ENCODE data around the gene DPP6. TPM values are rescaled to one million over a fixed set of nuclear protein-coding genes. Genes with fewer than 3 reads are reported as not detected.

Gene DPP6
- total RNA-seq, 1 donor from 2014 or later, result not detected

DNA sequence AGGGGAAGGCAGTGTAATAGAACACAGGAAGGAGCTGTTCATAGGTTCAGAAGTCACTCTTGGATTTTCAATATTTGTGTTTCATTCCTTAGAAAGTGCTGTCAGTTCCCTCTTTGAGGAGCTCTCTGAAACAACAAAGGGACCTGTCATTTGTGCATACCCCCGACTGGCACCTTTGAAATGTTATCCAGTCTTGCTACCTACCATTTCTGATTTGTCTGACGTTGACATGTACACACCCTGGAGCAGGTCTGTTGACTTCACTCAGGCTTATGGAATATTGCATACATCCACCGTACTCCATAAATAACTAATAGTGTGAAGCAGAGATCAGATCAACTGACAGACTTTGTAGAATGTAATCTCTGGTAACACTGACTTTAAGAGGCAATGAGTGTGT, 189.8 kb downstream of the DPP6 start:
- DNase-seq (ENCODE audit: low spot score), result no peak
- Mint-ChIP-seq H3K4me1 (ENCODE audit: low read depth) (no peaks in the 10 kb centered on the region), H3K9me3 (peaks cover 36% of the 10 kb centered on the region), H3K27ac (no peak overlapping the region), H3K36me3 (ENCODE audit: low read depth) (no peaks in the 10 kb centered on the region), H3K4me3 (ENCODE audit: low read depth) (no peak overlapping the region), H3K27me3 (ENCODE audit: low read depth) (no peaks in the 10 kb centered on the region)
- intact Hi-C loops (cut with micrococcal nuclease), result no loop called here

DNA sequence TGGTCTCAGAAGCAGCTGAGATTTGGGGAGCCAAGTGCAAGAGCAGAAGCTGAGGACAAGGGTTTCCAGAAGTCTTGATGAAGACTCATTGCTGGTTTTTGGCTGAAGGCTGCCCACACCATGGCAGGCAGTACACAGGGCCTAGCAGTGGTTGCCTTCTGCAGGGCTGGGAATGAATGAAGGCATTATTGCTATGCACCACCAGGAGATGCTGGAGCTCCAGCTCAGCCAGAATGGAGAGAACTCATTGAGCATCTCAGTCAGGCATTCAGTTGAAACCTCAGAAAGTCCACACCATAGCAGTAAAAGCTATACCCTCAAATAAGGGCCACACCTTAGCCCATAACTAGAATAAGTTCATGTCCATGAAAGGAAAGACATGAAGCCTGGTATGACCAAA, 190.5 kb downstream of the DPP6 start:
- Mint-ChIP-seq H3K36me3 (ENCODE audit: low read depth) (no peaks in the 10 kb centered on the region), H3K9me3 (peaks cover 32% of the 10 kb centered on the region), H3K4me1 (ENCODE audit: low read depth) (no peaks in the 10 kb centered on the region), H3K27me3 (ENCODE audit: low read depth) (no peaks in the 10 kb centered on the region), H3K27ac (no peak overlapping the region), H3K4me3 (ENCODE audit: low read depth) (no peak overlapping the region)
- intact Hi-C loops (cut with micrococcal nuclease), result no loop called here
- no peak for DNase-seq (ENCODE audit: low spot score)

DNA sequence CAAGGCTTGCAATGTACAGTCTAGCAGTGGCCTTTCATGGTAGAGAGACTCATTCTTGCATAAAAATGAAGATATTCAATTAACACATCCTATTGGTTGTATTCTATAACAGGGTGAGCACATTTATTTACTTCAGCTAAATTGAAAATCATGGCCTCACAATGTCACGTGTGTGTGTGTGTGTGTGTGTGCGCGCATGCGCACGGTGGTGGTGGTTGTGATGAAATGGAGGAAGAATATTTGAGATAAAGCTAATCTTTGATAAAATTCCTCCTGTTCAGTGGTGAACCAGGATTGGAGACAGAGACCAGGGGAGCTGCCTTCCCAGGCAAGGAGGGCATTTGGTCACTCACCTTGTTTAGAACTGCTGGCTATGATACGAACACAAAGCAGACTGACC, 199.8 kb downstream of the DPP6 start:
- Mint-ChIP-seq H3K9me3 (peaks cover 20% of the 10 kb centered on the region), H3K27ac (no peak overlapping the region), H3K27me3 (ENCODE audit: low read depth) (no peaks in the 10 kb centered on the region)

DNA sequence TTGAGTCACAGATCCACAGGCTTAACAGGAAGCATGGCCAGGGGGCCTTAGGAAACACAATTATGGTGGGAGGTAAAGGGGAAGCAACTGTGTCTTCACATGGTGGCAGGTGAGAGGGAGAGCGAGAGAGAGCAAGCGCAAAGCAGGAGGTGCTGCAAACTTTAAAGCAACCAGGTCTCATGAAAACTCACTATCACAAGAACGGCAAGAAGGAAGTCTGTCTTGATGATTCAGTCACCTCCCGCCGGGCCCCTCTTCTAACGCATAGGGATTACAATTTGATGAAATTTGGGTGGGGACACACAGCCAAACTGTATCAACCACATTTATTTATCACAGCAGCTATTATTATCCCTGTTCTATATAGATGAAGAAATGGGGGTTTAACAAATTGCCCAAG, 201.6 kb downstream of the DPP6 start:
- Mint-ChIP-seq H3K27me3 (ENCODE audit: low read depth) (no peaks in the 10 kb centered on the region), H3K9me3 (peaks cover 19% of the 10 kb centered on the region), H3K4me3 (ENCODE audit: low read depth) (no peak overlapping the region), H3K36me3 (ENCODE audit: low read depth) (no peaks in the 10 kb centered on the region), H3K4me1 (ENCODE audit: low read depth) (no peaks in the 10 kb centered on the region), H3K27ac (no peak overlapping the region)
- DNase-seq (ENCODE audit: low spot score), result no peak
- intact Hi-C loops (cut with micrococcal nuclease), result no loop called here

More for the DNA sequence above, 199.8 kb downstream of the DPP6 start:
- intact Hi-C loops (cut with micrococcal nuclease), result no loop called here
- Mint-ChIP-seq H3K4me1 (ENCODE audit: low read depth) (no peaks in the 10 kb centered on the region), H3K36me3 (ENCODE audit: low read depth) (no peaks in the 10 kb centered on the region), H3K4me3 (ENCODE audit: low read depth) (no peak overlapping the region)
- no peak for DNase-seq (ENCODE audit: low spot score)

DNA sequence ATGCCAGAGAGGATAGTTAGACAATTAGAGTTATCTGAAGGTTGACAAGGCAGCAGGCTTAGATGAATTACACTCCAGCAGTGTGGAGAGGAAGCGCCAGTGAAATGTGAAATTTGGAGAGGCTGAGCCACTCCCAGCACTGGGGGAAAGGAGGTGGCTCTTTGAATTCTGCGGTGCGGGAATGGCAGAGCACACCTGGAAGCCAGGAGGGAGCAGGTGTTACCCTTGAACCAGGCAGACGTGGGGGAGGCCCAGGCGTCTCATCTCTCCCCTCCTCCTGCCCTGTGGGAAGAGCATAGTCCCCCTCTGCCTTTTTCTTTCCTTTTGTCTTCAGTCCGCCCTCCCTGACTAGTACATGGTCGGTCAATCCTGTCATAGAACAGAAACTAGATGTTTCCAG, 203.1 kb downstream of the DPP6 start:
- no peak for DNase-seq (ENCODE audit: low spot score)
- Mint-ChIP-seq H3K27ac (no peak overlapping the region), H3K36me3 (ENCODE audit: low read depth) (no peaks in the 10 kb centered on the region), H3K4me1 (ENCODE audit: low read depth) (no peaks in the 10 kb centered on the region), H3K9me3 (peaks cover 20% of the 10 kb centered on the region), H3K4me3 (ENCODE audit: low read depth) (no peak overlapping the region), H3K27me3 (ENCODE audit: low read depth) (no peaks in the 10 kb centered on the region)
- intact Hi-C loops (cut with micrococcal nuclease), result no loop called here

DNA sequence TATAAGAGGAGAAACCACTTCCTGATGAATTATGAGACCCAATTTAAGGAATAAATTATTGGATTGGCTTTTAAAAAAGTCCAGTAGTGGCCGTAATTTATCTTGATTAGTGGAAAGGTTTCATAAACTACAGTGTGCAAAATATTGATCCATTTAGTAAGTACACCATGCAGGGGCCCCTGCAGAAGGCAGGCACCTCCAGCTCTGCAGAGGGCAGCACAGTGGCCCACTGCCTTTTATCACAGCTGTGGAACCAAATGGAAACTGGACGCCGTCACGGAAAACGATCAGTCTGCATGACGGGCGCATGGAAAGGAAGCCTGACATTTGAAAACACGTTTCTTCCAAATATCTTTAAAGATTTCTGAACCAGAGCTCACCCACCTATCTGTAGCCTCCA, 204.0 kb downstream of the DPP6 start:
- Mint-ChIP-seq H3K27ac (no peak overlapping the region), H3K27me3 (ENCODE audit: low read depth) (no peaks in the 10 kb centered on the region), H3K9me3 (peaks cover 12% of the 10 kb centered on the region), H3K36me3 (ENCODE audit: low read depth) (no peaks in the 10 kb centered on the region), H3K4me3 (ENCODE audit: low read depth) (no peak overlapping the region), H3K4me1 (ENCODE audit: low read depth) (no peaks in the 10 kb centered on the region)
- DNase-seq (ENCODE audit: low spot score), result no peak
- intact Hi-C loops (cut with micrococcal nuclease), result no loop called here

DNA sequence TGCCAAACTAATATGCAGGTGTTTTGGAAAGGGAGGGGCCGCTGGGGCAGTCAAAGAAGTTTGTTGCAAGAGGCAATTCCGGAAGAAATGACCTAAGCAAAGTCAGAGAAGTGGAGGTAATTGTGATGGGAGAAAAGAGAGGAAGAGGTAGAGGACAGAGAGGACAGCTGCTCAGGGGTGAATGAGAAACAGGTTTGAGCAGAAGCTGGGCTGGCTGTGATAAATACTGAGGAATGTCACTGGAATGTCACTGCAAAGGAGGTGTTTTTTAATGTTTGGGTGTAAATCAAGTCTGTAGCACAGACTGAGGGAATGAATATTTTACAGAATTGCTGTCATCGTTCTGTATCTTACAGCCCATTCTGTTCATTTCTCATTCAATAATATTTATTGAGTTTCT, 207.2 kb downstream of the DPP6 start:
- Mint-ChIP-seq H3K27ac (no peak overlapping the region), H3K9me3 (peaks cover 21% of the 10 kb centered on the region), H3K36me3 (ENCODE audit: low read depth) (no peaks in the 10 kb centered on the region), H3K4me1 (ENCODE audit: low read depth) (no peaks in the 10 kb centered on the region), H3K27me3 (ENCODE audit: low read depth) (no peaks in the 10 kb centered on the region), H3K4me3 (ENCODE audit: low read depth) (no peak overlapping the region)
- DNase-seq (ENCODE audit: low spot score), result no peak
- intact Hi-C loops (cut with micrococcal nuclease), result no loop called here

DNA sequence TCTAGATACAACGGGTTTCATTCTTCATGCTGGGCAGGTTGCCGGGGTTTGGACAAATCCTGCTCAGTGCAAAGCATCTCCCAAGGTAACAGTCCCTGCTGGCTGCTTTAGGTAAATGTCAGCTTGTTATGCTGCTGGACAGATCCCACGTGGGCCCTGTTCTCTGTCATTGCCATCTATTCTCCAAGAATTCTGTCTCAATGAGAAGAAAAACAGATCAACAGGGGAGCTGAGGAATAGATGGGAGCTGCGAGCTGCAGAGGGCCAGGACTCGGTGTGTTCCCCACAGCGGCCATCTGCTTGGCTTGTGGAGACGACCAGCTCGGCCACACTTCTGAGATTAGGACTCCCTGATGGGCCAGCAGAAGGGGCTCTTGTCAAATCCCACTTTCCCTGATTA, 235.2 kb downstream of the DPP6 start:
- Mint-ChIP-seq H3K9me3 (peaks cover 18% of the 10 kb centered on the region), H3K27ac (no peak overlapping the region), H3K27me3 (ENCODE audit: low read depth) (no peaks in the 10 kb centered on the region), H3K4me3 (ENCODE audit: low read depth) (no peak overlapping the region), H3K36me3 (ENCODE audit: low read depth) (no peaks in the 10 kb centered on the region), H3K4me1 (ENCODE audit: low read depth) (no peaks in the 10 kb centered on the region)
- intact Hi-C loops (cut with micrococcal nuclease), result no loop called here
- no peak for DNase-seq (ENCODE audit: low spot score)

DNA sequence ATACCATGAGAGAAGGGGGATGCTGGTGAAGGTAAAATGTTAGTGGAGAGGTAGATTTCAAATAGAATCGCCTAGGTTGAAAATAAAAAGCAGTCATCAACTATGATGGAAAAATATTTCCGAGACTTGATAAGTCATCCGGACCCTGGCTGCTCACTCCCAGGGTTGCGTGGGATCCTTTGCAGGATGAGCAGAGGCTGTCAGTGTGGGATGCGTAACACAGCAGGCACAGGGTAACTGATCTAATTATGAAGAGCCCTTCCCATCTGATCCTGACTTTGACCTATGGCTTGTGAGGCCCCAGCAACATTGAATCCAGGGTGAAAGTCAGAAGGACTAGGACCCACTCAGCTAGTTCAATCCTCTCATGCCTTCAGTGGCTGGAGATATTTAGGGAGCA, 236.9 kb downstream of the DPP6 start:
- no peak for DNase-seq (ENCODE audit: low spot score)
- Mint-ChIP-seq H3K4me3 (ENCODE audit: low read depth) (no peak overlapping the region), H3K9me3 (peaks cover 17% of the 10 kb centered on the region), H3K27ac (no peak overlapping the region), H3K4me1 (ENCODE audit: low read depth) (no peaks in the 10 kb centered on the region), H3K36me3 (ENCODE audit: low read depth) (no peaks in the 10 kb centered on the region), H3K27me3 (ENCODE audit: low read depth) (no peaks in the 10 kb centered on the region)
- intact Hi-C loops (cut with micrococcal nuclease), result no loop called here

DNA sequence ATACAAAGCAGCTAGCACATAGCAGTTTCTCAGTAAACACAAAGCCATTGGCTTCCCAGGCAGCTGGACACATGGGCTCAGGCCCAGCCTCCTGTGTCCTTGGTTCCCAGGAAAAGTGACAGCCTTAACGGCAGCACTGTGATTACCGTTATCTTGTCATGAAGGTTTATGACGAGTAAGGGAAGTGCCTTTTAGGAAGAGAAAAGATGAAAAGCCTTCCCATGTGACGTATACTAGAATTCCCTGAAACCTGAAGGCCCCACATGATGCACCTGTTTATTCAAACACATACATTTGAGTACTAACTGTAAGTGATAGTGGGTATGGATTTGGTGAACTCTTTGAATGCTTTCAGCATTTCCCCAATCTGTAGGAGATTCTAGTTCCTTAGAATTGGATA, 244.2 kb downstream of the DPP6 start:
- Mint-ChIP-seq H3K4me3 (ENCODE audit: low read depth) (no peak overlapping the region), H3K36me3 (ENCODE audit: low read depth) (no peaks in the 10 kb centered on the region), H3K27ac (no peak overlapping the region), H3K9me3 (peaks cover 16% of the 10 kb centered on the region), H3K4me1 (ENCODE audit: low read depth) (no peaks in the 10 kb centered on the region), H3K27me3 (ENCODE audit: low read depth) (no peaks in the 10 kb centered on the region)
- DNase-seq (ENCODE audit: low spot score), result no peak
- intact Hi-C loops (cut with micrococcal nuclease), result no loop called here

DNA sequence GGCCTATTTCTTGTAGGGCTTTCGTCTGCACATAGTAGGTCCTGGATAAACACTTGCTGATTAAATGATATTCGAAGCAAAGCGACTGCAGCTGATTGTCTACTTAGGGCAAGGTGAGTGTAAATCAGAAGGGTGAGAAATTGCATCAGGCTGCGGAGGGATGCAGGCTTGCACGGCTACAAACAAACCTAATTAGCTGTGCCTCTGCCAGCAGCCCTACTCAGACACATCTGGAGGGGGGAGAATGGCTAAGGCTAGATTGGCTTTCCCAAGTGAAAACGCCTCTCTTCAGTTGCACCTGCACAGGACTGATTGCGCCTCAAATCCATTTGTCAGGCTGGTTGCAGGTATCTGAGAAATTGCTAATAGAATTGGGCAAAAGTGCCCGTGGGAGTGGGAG, 247.5 kb downstream of the DPP6 start:
- intact Hi-C loops (cut with micrococcal nuclease), result no loop called here
- no peak for DNase-seq (ENCODE audit: low spot score)
- H3K4me3 Mint-ChIP-seq (ENCODE audit: low read depth), result no peak overlapping the region

DNA sequence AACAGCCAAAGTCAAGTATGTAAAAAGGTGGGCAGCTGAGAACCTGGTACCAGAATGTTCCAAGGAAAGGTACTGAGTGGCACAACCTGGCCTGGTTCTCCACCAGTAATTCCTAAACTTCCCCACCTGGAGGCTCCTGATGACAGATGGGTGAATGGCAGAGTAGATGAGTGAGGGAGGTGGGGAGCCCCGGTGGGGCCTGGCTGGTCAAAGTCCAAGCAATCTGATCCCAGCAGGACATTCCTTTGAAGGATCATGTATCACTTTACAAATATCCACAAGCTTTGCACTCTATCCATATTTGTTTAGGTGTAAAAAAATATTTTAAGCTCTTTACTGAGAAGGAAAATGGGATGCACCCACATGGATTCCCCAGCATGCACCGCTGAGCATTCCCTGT, 250.2 kb downstream of the DPP6 start:
- Mint-ChIP-seq H3K36me3 (ENCODE audit: low read depth) (no peaks in the 10 kb centered on the region), H3K9me3 (peaks cover 15% of the 10 kb centered on the region), H3K4me1 (ENCODE audit: low read depth) (no peaks in the 10 kb centered on the region), H3K27ac (no peak overlapping the region), H3K4me3 (ENCODE audit: low read depth) (no peak overlapping the region), H3K27me3 (ENCODE audit: low read depth) (no peaks in the 10 kb centered on the region)
- intact Hi-C loops (cut with micrococcal nuclease), result no loop called here
- DNase-seq (ENCODE audit: low spot score), result no peak

More for the DNA sequence above, 247.5 kb downstream of the DPP6 start:
- H3K36me3 Mint-ChIP-seq (ENCODE audit: low read depth), result no peaks in the 10 kb centered on the region
- no peak overlapping the region for H3K27ac Mint-ChIP-seq
- no peaks in the 10 kb centered on the region for H3K4me1 Mint-ChIP-seq (ENCODE audit: low read depth)
- H3K27me3 Mint-ChIP-seq (ENCODE audit: low read depth), result no peaks in the 10 kb centered on the region
- peaks cover 16% of the 10 kb centered on the region for H3K9me3 Mint-ChIP-seq

DNA sequence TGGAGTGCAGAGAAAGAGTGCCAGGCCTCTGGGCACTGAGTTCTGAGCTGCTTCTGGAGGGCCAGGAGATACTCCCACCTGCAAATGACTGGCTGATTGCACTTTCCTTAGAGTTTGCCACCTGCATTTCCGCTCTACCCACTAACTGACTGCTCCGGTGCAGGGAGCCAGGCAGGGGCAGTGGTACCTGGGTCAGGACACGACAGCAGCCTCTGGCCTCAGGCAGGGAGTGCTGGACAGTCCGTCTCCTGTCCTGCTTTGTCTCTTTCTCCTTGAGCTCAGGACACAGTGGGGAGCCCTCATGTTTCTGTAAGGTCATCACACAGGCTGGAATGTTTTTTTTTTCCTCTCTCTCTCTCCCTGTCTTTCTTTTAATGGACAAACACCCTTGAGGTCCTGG, 252.0 kb downstream of the DPP6 start:
- no peaks in the 10 kb centered on the region for H3K27me3 Mint-ChIP-seq (ENCODE audit: low read depth)

More for the DNA sequence above, 252.0 kb downstream of the DPP6 start:
- intact Hi-C loops (cut with micrococcal nuclease), result no loop called here
- Mint-ChIP-seq H3K9me3 (peaks cover 11% of the 10 kb centered on the region), H3K4me3 (ENCODE audit: low read depth) (no peak overlapping the region), H3K36me3 (ENCODE audit: low read depth) (no peaks in the 10 kb centered on the region), H3K4me1 (ENCODE audit: low read depth) (no peaks in the 10 kb centered on the region), H3K27ac (no peak overlapping the region)
- DNase-seq (ENCODE audit: low spot score), result no peak

Measured in activated T-helper 2 cell treated with anti-CD3 and anti-CD28 coated beads, Interferon-gamma antibody, Interleukin-2, Interleukin-4, amounts not matched to agents 10 μg/mL and 5 μg/mL and 100 μg/mL, durations not matched to agents 14 hours and 24 hours and 36 hours (primary cell).